IPS DF 4.7 (cell line): ENCODE data around the gene TM2D3.

Experiments
- DNase-seq: peaks from one replicate; pipeline ENCODE4 v3.0.0-alpha.2; 2013; ENCODE audit warnings: low spot score; ENCODE audit errors: extremely low read depth

The TM2D3 gene

GRCh38 chr15:101625184-101625583 is 27.0 kb downstream of the TM2D3 start:
- DNase-seq = no peak

GRCh38 chr15:101623367-101624304 is 28.5 kb downstream of the TM2D3 start:
- no peak for DNase-seq

- no peak for DNase-seq
Measured at GRCh38 chr15:101621961-101622360, 30.2 kb downstream of the TM2D3 start.

- DNase-seq = no peak
Measured at GRCh38 chr15:101620671-101621070, 31.5 kb downstream of the TM2D3 start.

- DNase-seq = no peak
Measured at GRCh38 chr15:101619615-101619865, 32.6 kb downstream of the TM2D3 start.

- DNase-seq = no peak
Measured at GRCh38 chr15:101618851-101619614, 33.1 kb downstream of the TM2D3 start.

- DNase-seq = no peak
Measured at GRCh38 chr15:101618076-101618475, 34.1 kb downstream of the TM2D3 start.

GRCh38 chr15:101617390-101617965 is 34.7 kb downstream of the TM2D3 start:
- no peak for DNase-seq

GRCh38 chr15:101615986-101616848 is 36.0 kb downstream of the TM2D3 start:
- peak; percentile 28 for DNase-seq

GRCh38 chr15:101615414-101615985 is 36.7 kb downstream of the TM2D3 start:
- DNase-seq = no peak

- DNase-seq = no peak
Measured at GRCh38 chr15:101614761-101615160, 37.4 kb downstream of the TM2D3 start.

GRCh38 chr15:101614001-101614585 is 38.1 kb downstream of the TM2D3 start:
- DNase-seq = no peak

GRCh38 chr15:101613130-101614000 is 38.8 kb downstream of the TM2D3 start:
- no peak for DNase-seq

- DNase-seq = no peak
Measured at GRCh38 chr15:101612676-101613075, 39.5 kb downstream of the TM2D3 start.

GRCh38 chr15:101611580-101612299 is 40.4 kb downstream of the TM2D3 start:
- DNase-seq = no peak

GRCh38 chr15:101611007-101611406 is 41.2 kb downstream of the TM2D3 start:
- DNase-seq = no peak

- DNase-seq = no peak
Measured at GRCh38 chr15:101610611-101611000, 41.6 kb downstream of the TM2D3 start.

GRCh38 chr15:101609742-101610610 is 42.2 kb downstream of the TM2D3 start:
- no peak for DNase-seq
